Caco-2 (cell line): Measurements from ENCODE around the gene NLRP6. TPM values are rescaled to one million over a fixed set of nuclear protein-coding genes. Genes with fewer than 3 reads are reported as not detected.

Source experiments
- BruUV-seq: library from RNA; stranded (reverse); fragments of 400-500 nt; replicated peaks from 2 replicates; lab custom pipeline; 2021; lab: Mats Ljungman, UMichigan
- CTCF ChIA-PET: fragments of 300-600 bp; sonication (Branson Sonifier 250); formaldehyde crosslinking; loops from one replicate; lab custom pipeline; 2022; ENCODE audit warnings: antibody characterized with exemption; lab: Charles Lee
- POLR2A ChIA-PET: fragments of 300-600 bp; sonication (Branson Sonifier 250); formaldehyde crosslinking; loops from one replicate; lab custom pipeline; 2022; ENCODE audit warnings: antibody characterized with exemption; lab: Charles Lee
- DNase-seq, 2 experiments: peaks; one replicate each; pipeline versions ENCODE4 v3.0.0 to v3.0.0-alpha.2; 2020 to 2022
- H3K27me3 ChIP-seq: replicated peaks from 2 replicates; pipeline ENCODE4 v1.6.0; 2011; ENCODE audit warnings: low read length; ENCODE audit not compliant: control insufficient read depth, insufficient read depth
- H3K36me3 ChIP-seq: 2 replicates; pipeline ENCODE4 v1.5.1; 2011; ENCODE audit warnings: low read length; ENCODE audit not compliant: control insufficient read depth, insufficient read depth
- H3K4me1 ChIP-seq: fragments of 250-450 bp; sonication (Bioruptor Pico); 2 replicates; pipeline ENCODE4 v1.5.1; 2020; ENCODE audit warnings: mild to moderate bottlenecking
- H3K4me3 ChIP-seq: 2 replicates; pipeline ENCODE4 v1.5.1; 2011; ENCODE audit warnings: low read depth, mild to moderate bottlenecking, control low read depth, low read length
- H3K9me3 ChIP-seq: fragments of 250-450 bp; sonication (Bioruptor Pico); 2 replicates; pipeline ENCODE4 v1.5.1; 2020; ENCODE audit warnings: mild to moderate bottlenecking, moderate library complexity
- H3K27ac Mint-ChIP-seq: one replicate; pipeline ENCODE4 v1.8.0; 2022; ENCODE audit warnings: mixed read lengths; ENCODE audit not compliant: unreplicated experiment
- H3K27me3 Mint-ChIP-seq: one replicate; pipeline ENCODE4 v1.8.0; 2022; ENCODE audit warnings: mixed read lengths; ENCODE audit not compliant: insufficient read depth, unreplicated experiment
- H3K36me3 Mint-ChIP-seq: one replicate; pipeline ENCODE4 v1.8.0; 2022; ENCODE audit warnings: mild to moderate bottlenecking, mixed read lengths; ENCODE audit not compliant: insufficient read depth, unreplicated experiment
- H3K4me1 Mint-ChIP-seq: one replicate; pipeline ENCODE4 v1.8.0; 2022; ENCODE audit warnings: low read depth, mixed read lengths; ENCODE audit not compliant: unreplicated experiment
- H3K4me3 Mint-ChIP-seq: one replicate; pipeline ENCODE4 v1.8.0; 2022; ENCODE audit warnings: mild to moderate bottlenecking, moderate library complexity, mixed read lengths; ENCODE audit not compliant: unreplicated experiment
- H3K9me3 Mint-ChIP-seq: one replicate; pipeline ENCODE4 v1.8.0; 2022; ENCODE audit warnings: mixed read lengths; ENCODE audit not compliant: unreplicated experiment
- intact Hi-C: fragments of 100-400 bp; cut with micrococcal nuclease; formaldehyde crosslinking; loops from one replicate; pipeline ENCODE4 v1.10.0; 2022; ENCODE audit not compliant: unreplicated experiment
- total RNA-seq: library from RNA; stranded (reverse); gene quantifications from 2 replicates; pipeline ENCODE4 v1.2.3, GENCODE V29; 2022
- TF ChIP-seq, protein P1 (sequence below), 2 experiments: fragments of 200-600 bp in 1 of 2; IDR thresholded peaks; 1 replicate in 1 of 2; 2 replicates in 1 of 2; pipeline versions ENCODE4 v1.5.1 to v1.8.0; 2011 to 2022; ENCODE audit warnings: antibody characterized with exemption in 1 of 2, control low read depth in 1 of 2, inconsistent platforms in 1 of 2, low read depth in 1 of 2, low read length in 1 of 2, mild to moderate bottlenecking in 1 of 2, moderate library complexity in 1 of 2; ENCODE audit not compliant: insufficient read depth in 1 of 2, severe bottlenecking in 1 of 2, unreplicated experiment in 1 of 2

NLRP6 gene
- total RNA-seq, 1 experiment from 2014 or later: not detected

DNA sequence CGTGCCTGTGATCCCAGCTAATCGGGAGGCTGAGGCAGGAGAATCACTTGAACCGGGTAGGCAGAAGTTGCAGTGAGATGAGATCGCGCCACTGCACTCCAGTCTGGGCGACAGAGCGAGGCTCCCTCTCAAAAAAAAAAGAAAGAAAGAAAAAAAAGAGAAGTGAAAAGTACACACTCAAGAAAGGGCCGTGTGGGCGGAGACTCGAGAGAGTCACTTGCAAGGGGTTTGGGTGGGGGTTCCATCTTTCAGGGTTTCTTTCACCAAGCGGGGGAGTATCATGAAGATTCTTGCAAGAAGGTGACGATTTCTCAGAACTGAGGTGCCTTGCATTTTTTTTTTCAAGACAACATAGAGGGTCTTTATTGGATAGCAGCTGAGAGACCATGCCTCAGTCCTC is 25.2 kb downstream of the NLRP6 start:
- DNase-seq: no peak
- Histone ChIP-seq H3K4me1 (peaks cover 41% of the 10 kb centered on the region), H3K4me3 (no peak overlapping the region), H3K9me3 (no peaks in the 10 kb centered on the region), H3K36me3 (no peaks in the 10 kb centered on the region), H3K27me3 (no peaks in the 10 kb centered on the region)
- Mint-ChIP-seq H3K4me1 (peaks cover 32% of the 10 kb centered on the region), H3K27ac (no peak overlapping the region), H3K27me3 (no peaks in the 10 kb centered on the region), H3K9me3 (no peaks in the 10 kb centered on the region), H3K36me3 (no peaks in the 10 kb centered on the region), H3K4me3 (no peak overlapping the region)
- intact Hi-C loops: no loop called here
- BruUV-seq: no TSS peak
- ChIA-PET POLR2A (no interaction called here), CTCF (no interaction called here)
- TF ChIP-seq, protein P1, sequence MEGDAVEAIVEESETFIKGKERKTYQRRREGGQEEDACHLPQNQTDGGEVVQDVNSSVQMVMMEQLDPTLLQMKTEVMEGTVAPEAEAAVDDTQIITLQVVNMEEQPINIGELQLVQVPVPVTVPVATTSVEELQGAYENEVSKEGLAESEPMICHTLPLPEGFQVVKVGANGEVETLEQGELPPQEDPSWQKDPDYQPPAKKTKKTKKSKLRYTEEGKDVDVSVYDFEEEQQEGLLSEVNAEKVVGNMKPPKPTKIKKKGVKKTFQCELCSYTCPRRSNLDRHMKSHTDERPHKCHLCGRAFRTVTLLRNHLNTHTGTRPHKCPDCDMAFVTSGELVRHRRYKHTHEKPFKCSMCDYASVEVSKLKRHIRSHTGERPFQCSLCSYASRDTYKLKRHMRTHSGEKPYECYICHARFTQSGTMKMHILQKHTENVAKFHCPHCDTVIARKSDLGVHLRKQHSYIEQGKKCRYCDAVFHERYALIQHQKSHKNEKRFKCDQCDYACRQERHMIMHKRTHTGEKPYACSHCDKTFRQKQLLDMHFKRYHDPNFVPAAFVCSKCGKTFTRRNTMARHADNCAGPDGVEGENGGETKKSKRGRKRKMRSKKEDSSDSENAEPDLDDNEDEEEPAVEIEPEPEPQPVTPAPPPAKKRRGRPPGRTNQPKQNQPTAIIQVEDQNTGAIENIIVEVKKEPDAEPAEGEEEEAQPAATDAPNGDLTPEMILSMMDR (IDR thresholded peaks at IDR 0.05; ENCODE audit: insufficient read depth in 1 of 2, low read depth in 1 of 2, low read length in 1 of 2, severe bottlenecking in 1 of 2, unreplicated experiment in 1 of 2): no peak

DNA sequence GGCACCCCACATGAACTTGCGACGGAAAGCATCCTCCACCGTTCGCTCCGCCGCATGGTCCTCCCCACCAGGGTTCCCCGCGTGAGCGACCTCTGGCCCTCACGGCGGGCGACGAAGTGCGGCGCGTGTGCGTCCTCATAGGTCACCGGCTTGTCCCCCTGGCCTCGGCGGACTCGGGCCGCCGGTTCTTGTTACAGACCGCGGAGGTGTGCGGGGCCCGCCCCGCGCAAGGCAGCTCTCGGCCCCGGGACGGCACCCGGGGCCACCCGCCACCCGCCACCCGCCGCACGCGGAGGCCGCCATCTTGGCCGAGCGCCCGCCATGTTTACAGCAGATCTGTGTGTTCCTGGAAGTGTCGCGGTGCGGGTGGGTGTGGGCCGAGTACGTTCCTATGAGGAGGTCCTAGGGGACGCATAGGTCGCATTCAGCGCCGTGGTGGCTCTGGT is 25.9 kb downstream of the NLRP6 start:
- no peaks in the 10 kb centered on the region for H3K27me3 Mint-ChIP-seq
- no TSS peak for BruUV-seq
- Histone ChIP-seq H3K4me1 (peaks cover 38% of the 10 kb centered on the region), H3K36me3 (no peaks in the 10 kb centered on the region), H3K4me3 (no peak overlapping the region), H3K27me3 (no peaks in the 10 kb centered on the region), H3K9me3 (no peaks in the 10 kb centered on the region)
- no peaks in the 10 kb centered on the region for H3K9me3 Mint-ChIP-seq
- H3K4me1 Mint-ChIP-seq: peaks cover 32% of the 10 kb centered on the region
- ChIA-PET CTCF (interaction anchor here (1.6 to 2.6 kb wide), 3 partner anchors 22 to 144 kb away, joined by 3 to 12 read pairs (median 10); no protein-coding TSS in a partner anchor), POLR2A (no interaction called here)
- TF ChIP-seq, protein P1 (IDR thresholded peaks at IDR 0.05; ENCODE audit: insufficient read depth in 1 of 2, low read depth in 1 of 2, low read length in 1 of 2, severe bottlenecking in 1 of 2, unreplicated experiment in 1 of 2): no peak
- H3K27ac Mint-ChIP-seq: no peak overlapping the region
- H3K36me3 Mint-ChIP-seq: no peaks in the 10 kb centered on the region
- DNase-seq: no peak
- H3K4me3 Mint-ChIP-seq: no peak overlapping the region
- intact Hi-C loops: no loop called here

DNA sequence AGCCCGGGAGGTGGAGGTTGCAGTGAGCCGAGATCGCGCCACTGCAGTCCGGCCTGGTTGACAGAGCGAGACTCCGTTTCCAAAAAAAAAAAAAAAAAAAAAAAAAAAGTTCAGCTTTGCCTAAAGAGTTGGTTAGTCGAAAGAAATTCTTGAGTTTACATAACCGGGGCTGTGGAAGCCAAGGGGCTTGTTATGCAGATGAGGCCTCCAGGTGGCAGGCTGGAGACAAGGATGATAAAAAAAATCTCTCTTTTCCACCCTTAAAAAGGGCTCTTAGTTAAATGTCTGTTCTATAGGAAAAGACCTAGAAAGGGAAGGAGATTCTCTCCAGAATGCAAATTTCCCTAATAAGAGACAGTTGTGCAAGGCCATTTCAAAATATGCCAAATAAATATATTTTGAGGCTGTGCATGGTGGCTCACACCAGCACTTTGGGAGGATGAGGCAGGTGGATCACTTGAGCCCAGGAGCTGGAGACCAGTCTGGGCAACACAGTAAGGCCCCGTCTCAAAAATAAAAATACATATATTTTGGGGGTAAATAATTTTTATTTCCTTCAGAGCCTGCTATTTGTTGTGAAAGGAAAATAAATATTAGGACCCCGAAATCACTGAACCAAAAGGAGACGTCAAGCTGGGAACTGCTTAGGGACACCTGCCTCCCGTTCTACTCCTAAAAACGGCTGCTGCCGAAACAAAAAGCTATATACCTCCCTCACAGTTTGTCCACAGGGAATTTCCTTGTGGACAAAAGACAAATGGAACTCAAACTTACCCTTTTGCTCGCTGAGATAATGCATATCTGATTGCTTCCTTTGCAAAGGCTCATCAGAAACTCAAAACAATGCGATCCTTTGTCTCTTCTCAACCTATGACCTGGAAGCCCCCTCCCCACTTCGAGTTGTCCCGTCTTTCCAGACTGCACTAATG is 27.0 kb downstream of the NLRP6 start:
- H3K4me1 ChIP-seq: peaks cover 43% of the 10 kb centered on the region
- BruUV-seq: no TSS peak
- TF ChIP-seq, protein P1 (IDR thresholded peaks at IDR 0.05; ENCODE audit: insufficient read depth in 1 of 2, low read depth in 1 of 2, low read length in 1 of 2, severe bottlenecking in 1 of 2, unreplicated experiment in 1 of 2): peak; percentile 56 to 82
- peak; percentile 71 to 75 for DNase-seq
- H3K4me3 ChIP-seq: no peak overlapping the region
- H3K4me3 Mint-ChIP-seq: peak overlapping the region; percentile 4
- H3K36me3 Mint-ChIP-seq: no peaks in the 10 kb centered on the region
- H3K4me1 Mint-ChIP-seq: peaks cover 30% of the 10 kb centered on the region
- intact Hi-C loops: loop anchor here (1.0 to 5.0 kb wide), 2 partner anchors 52 to 143 kb away; no protein-coding TSS in a partner anchor
- ChIA-PET POLR2A (interaction anchor here (1.1 to 1.6 kb wide), 2 partner anchors 51 to 98 kb away, joined by 3 to 4 read pairs; partner anchors contain the start of genes BET1L and RIC8A), CTCF (interaction anchor here (1.0 to 3.0 kb wide), 7 partner anchors 11 to 144 kb away, joined by 3 to 16 read pairs (median 10); partner anchors contain the start of gene PTDSS2)
- H3K27ac Mint-ChIP-seq: no peak overlapping the region
- H3K9me3 ChIP-seq: no peaks in the 10 kb centered on the region
- H3K36me3 ChIP-seq: no peaks in the 10 kb centered on the region
- H3K27me3 ChIP-seq: no peaks in the 10 kb centered on the region
- H3K9me3 Mint-ChIP-seq: no peaks in the 10 kb centered on the region
- H3K27me3 Mint-ChIP-seq: no peaks in the 10 kb centered on the region
